Measurements from ENCODE around the gene IQCF5.
"Not testable (repeated sequence)": the region's sequence is repeated elsewhere in the genome, so short reads cannot be mapped to it uniquely, and the experiment has no call there.

Gene IQCF5

DNA sequence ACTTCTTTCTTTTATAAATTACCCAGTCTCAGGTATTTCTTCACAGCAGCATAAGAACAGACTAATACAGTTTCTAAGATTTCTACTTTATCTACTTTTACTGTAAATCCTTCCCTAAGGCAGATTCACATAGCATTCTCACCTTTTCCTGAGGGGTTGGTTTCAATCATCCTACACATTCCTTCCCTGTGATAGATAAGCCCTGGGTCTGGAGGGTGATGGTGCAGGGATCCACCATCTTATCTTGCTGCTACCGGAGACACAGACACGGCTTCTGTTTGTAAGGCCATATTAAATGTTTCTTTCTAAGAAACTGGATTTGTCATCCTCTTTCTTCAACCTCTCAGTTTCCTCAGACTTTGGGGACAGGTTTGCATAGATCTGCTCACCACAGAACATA, 6.1 kb downstream of the IQCF5 start:
- no peak for DNase-seq (ENCODE audit: extremely low read depth, low read depth)
- H3K4me3 ChIP-seq (replicated peaks; ENCODE audit: low read depth, low read length), result no peak overlapping the region
- TF ChIP-seq, protein P1, sequence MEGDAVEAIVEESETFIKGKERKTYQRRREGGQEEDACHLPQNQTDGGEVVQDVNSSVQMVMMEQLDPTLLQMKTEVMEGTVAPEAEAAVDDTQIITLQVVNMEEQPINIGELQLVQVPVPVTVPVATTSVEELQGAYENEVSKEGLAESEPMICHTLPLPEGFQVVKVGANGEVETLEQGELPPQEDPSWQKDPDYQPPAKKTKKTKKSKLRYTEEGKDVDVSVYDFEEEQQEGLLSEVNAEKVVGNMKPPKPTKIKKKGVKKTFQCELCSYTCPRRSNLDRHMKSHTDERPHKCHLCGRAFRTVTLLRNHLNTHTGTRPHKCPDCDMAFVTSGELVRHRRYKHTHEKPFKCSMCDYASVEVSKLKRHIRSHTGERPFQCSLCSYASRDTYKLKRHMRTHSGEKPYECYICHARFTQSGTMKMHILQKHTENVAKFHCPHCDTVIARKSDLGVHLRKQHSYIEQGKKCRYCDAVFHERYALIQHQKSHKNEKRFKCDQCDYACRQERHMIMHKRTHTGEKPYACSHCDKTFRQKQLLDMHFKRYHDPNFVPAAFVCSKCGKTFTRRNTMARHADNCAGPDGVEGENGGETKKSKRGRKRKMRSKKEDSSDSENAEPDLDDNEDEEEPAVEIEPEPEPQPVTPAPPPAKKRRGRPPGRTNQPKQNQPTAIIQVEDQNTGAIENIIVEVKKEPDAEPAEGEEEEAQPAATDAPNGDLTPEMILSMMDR (IDR thresholded peaks at IDR 0.05; ENCODE audit: low read depth, low read length, missing control alignments), result no peak

- not testable (repeated sequence) for DNase-seq (ENCODE audit: extremely low read depth, low read depth)
Measured at GRCh38 chr3:51868896-51869295, 6.5 kb downstream of the IQCF5 start.

GRCh38 chr3:51862886-51863285, 12.5 kb downstream of the IQCF5 start:
- no peak overlapping the region for H3K4me3 ChIP-seq (replicated peaks; ENCODE audit: low read depth, low read length)
- TF ChIP-seq, protein P1 (IDR thresholded peaks at IDR 0.05; ENCODE audit: low read depth, low read length, missing control alignments), result no peak
- no peak for DNase-seq (ENCODE audit: extremely low read depth, low read depth)

More at GRCh38 chr3:51868896-51869295, 6.5 kb downstream of the IQCF5 start:
- not testable (repeated sequence) for H3K4me3 ChIP-seq (replicated peaks; ENCODE audit: low read depth, low read length)

- TF ChIP-seq, protein P1 (IDR thresholded peaks at IDR 0.05; ENCODE audit: low read depth, low read length, missing control alignments), result no peak
- DNase-seq (ENCODE audit: extremely low read depth, low read depth), result no peak
- no peak within 1 kb of the TSS for H3K4me3 ChIP-seq (replicated peaks; ENCODE audit: low read depth, low read length)
Measured at GRCh38 chr3:51860703-51861665, 14.4 kb downstream of the IQCF5 start, which contains the start of gene IQCF2. Gene IQCF2, plus strand, starts transcription at chr3:51861615. Its CDS starts 52 bp downstream, at chr3:51861667.

DNA sequence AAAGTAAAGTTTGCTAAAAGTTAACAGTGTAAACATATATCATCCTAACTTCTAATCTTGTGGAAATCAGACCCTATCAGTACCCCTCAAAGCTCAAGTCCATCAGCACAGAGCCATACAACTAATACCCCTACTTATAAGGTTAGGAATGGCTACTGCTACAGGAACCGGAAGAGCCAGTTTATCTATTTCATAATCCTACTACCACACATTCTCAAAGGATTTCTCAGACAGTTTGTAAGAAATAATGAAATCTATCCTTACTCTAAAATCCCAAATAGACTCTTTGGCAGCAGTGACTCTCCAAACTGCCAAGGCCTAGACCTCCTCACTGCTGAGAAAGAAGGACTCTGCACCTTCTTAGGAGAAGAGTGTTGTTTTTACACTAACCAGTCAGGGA, 20.0 kb downstream of the IQCF5 start:
- not testable (repeated sequence) for DNase-seq (ENCODE audit: extremely low read depth, low read depth); H3K4me3 ChIP-seq (replicated peaks; ENCODE audit: low read depth, low read length)

DNA sequence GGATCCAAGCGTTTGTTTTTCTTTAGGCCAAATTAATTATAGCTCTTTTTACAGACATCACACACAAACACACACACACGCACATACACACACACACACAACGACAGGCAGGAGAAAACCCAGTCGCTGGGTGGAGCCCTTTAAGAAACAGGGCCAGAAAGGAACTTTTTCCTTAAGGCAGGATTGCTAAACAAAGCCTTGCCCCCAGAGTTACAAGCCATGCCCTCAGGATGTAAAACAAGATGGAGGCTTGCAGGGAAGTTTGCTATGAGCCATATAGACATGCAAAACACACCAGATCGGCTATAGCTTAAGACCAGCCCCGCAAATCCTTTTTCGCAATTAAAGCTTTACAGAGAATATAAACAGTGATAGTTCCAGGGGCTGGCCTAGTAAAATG, 30.3 kb downstream of the IQCF5 start:
- no peak overlapping the region for H3K4me3 ChIP-seq (replicated peaks; ENCODE audit: low read depth, low read length)
- DNase-seq (ENCODE audit: extremely low read depth, low read depth), result no peak
- TF ChIP-seq, protein P1 (IDR thresholded peaks at IDR 0.05; ENCODE audit: low read depth, low read length, missing control alignments), result no peak

GRCh38 chr3:51836606-51837005, 38.8 kb downstream of the IQCF5 start:
- no peak for DNase-seq (ENCODE audit: extremely low read depth, low read depth)
- H3K4me3 ChIP-seq (replicated peaks; ENCODE audit: low read depth, low read length), result no peak overlapping the region
- TF ChIP-seq, protein P1 (IDR thresholded peaks at IDR 0.05; ENCODE audit: low read depth, low read length, missing control alignments), result no peak
